GM12878 (cell line): ENCODE measurements around the gene MGST3.

Experiments
- EP300 ChIP-seq, 2 experiments: fragments of 150-350 bp in 1 of 2; IDR thresholded peaks; 2 replicates each; pipeline ENCODE4 v1.6.1; 2011 to 2012; ENCODE audit warnings: low read depth in 2 of 2, low read length in 2 of 2, borderline replicate concordance in 1 of 2, improper control_type of control experiment in 1 of 2, inconsistent platforms in 1 of 2; ENCODE audit not compliant: control insufficient read depth in 1 of 2
- FOXM1 ChIP-seq: IDR thresholded peaks from 2 replicates; pipeline ENCODE4 v1.6.1; 2012; ENCODE audit warnings: low read depth, mild to moderate bottlenecking, inconsistent platforms, low read length, moderate library complexity
- GATAD2B ChIP-seq: fragments of 450-650 bp; conservative IDR thresholded peaks from 2 replicates; pipeline ENCODE4 v1.6.1; 2017; ENCODE audit warnings: low read depth, mild to moderate bottlenecking, moderate library complexity
- HDAC6 ChIP-seq: fragments of 200-600 bp; sonication (generic); IDR thresholded peaks from one replicate; pipeline ENCODE4 v1.8.0; 2017; ENCODE audit warnings: antibody characterized with exemption; ENCODE audit not compliant: unreplicated experiment
- NFYB ChIP-seq: IDR thresholded peaks from 2 replicates; pipeline ENCODE4 v1.6.1; 2011; ENCODE audit warnings: low read depth, mild to moderate bottlenecking, low read length, improper control_type of control experiment, moderate library complexity; ENCODE audit not compliant: insufficient read depth
- POLR2A ChIP-seq: IDR thresholded peaks from 2 replicates; pipeline ENCODE4 v1.6.1; 2011; ENCODE audit warnings: low read depth, mild to moderate bottlenecking, low read length
- STAT1 ChIP-seq: fragments of 450-650 bp; conservative IDR thresholded peaks from 2 replicates; pipeline ENCODE4 v1.6.1; 2014; ENCODE audit warnings: antibody characterized with exemption, mild to moderate bottlenecking
- YY1 ChIP-seq: IDR thresholded peaks from 2 replicates; pipeline ENCODE4 v1.6.1; 2011; ENCODE audit warnings: low read depth, mild to moderate bottlenecking, low read length
- ZNF384 ChIP-seq: IDR thresholded peaks from 2 replicates; pipeline ENCODE4 v1.6.1; 2012; ENCODE audit warnings: low read depth, mild to moderate bottlenecking, low read length, improper control_type of control experiment, borderline replicate concordance
- TF ChIP-seq, protein P1 (sequence below), 3 experiments: IDR thresholded peaks in 2 of 3; conservative IDR thresholded peaks in 1 of 3; 2 replicates each; pipeline ENCODE4 v1.5.1; 2011; ENCODE audit warnings: low read depth in 3 of 3, low read length in 3 of 3, mild to moderate bottlenecking in 3 of 3, control low read depth in 2 of 3, moderate library complexity in 2 of 3, inconsistent platforms in 1 of 3, mixed read lengths in 1 of 3; ENCODE audit not compliant: control insufficient read depth in 2 of 3, insufficient read depth in 1 of 3; ENCODE audit errors: extremely low read depth in 1 of 3

GRCh38 chr1:165634154-165634921 lies 3.3 kb downstream of the MGST3 start:
- TF ChIP-seq NFYB (no peak), ZNF384 (no peak), STAT1 (no peak), YY1 (no peak), POLR2A (no peak), GATAD2B (no peak), FOXM1 (no peak), HDAC6 (no peak), EP300 (IDR thresholded peaks at IDR 0.05; ENCODE audit: borderline replicate concordance in 1 of 2, control insufficient read depth in 1 of 2, low read depth in 2 of 2, low read length in 2 of 2) (no peak)
- TF ChIP-seq, protein P1, sequence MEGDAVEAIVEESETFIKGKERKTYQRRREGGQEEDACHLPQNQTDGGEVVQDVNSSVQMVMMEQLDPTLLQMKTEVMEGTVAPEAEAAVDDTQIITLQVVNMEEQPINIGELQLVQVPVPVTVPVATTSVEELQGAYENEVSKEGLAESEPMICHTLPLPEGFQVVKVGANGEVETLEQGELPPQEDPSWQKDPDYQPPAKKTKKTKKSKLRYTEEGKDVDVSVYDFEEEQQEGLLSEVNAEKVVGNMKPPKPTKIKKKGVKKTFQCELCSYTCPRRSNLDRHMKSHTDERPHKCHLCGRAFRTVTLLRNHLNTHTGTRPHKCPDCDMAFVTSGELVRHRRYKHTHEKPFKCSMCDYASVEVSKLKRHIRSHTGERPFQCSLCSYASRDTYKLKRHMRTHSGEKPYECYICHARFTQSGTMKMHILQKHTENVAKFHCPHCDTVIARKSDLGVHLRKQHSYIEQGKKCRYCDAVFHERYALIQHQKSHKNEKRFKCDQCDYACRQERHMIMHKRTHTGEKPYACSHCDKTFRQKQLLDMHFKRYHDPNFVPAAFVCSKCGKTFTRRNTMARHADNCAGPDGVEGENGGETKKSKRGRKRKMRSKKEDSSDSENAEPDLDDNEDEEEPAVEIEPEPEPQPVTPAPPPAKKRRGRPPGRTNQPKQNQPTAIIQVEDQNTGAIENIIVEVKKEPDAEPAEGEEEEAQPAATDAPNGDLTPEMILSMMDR (IDR thresholded peaks at IDR 0.05 in 2 of 3, conservative IDR thresholded peaks at IDR 0.05 in 1 of 3; ENCODE audit: control insufficient read depth in 2 of 3, extremely low read depth in 1 of 3, insufficient read depth in 1 of 3, low read depth in 3 of 3, low read length in 3 of 3) = no peak
